Endothelial cell of umbilical vein (primary cell): ENCODE results near the gene DTX3L. TPM values are rescaled to one million over a fixed set of nuclear protein-coding genes. Genes with fewer than 3 reads are reported as not detected.

ENCODE experiments used
- BruUV-seq: library from RNA; stranded (reverse); fragments of 400-500 nt; replicated peaks from 2 replicates; lab custom pipeline; 2021; lab: Mats Ljungman, UMichigan
- CTCF ChIA-PET: fragments of 300-600, 350-600 bp; sonication (Branson Sonifier 250); formaldehyde crosslinking; loops from one replicate; lab custom pipeline; 2021; ENCODE audit warnings: antibody characterized with exemption, inconsistent platforms; lab: Charles Lee
- POLR2A ChIA-PET: fragments of 300-600, 350-600 bp; sonication (Branson Sonifier 250); formaldehyde crosslinking; loops from one replicate; lab custom pipeline; 2021; ENCODE audit warnings: antibody characterized with exemption, inconsistent platforms; lab: Charles Lee
- DNase-seq: peaks from one replicate; pipeline ENCODE4 v3.0.0-alpha.2; 2011; ENCODE audit warnings: low read depth, low spot score
- FAIRE-seq: peaks from 2 replicates; lab custom pipeline; 2011; peaks lifted over from hg19 to GRCh38; lab: Jason Lieb, UNC
- H2AFZ ChIP-seq: 2 replicates; pipeline ENCODE4 v1.6.0; 2012; ENCODE audit warnings: low read depth, low read length, control low read depth, inconsistent platforms
- H3K27ac ChIP-seq: 2 replicates; pipeline ENCODE4 v1.5.1; 2011; ENCODE audit warnings: low read depth, mild to moderate bottlenecking, control low read depth, low read length, moderate library complexity; ENCODE audit not compliant: insufficient read depth
- H3K27me3 ChIP-seq, 2 experiments: 2 replicates each; pipeline versions ENCODE4 v1.6.0 to v1.6.1; 2011; ENCODE audit warnings: low read length in 2 of 2, mixed read lengths in 1 of 2; ENCODE audit not compliant: control insufficient read depth in 2 of 2, insufficient read depth in 2 of 2
- H3K36me3 ChIP-seq, 2 experiments: 2 replicates in 1 of 2; 3 replicates in 1 of 2; pipeline ENCODE4 v1.5.1; 2011; ENCODE audit warnings: low read length in 2 of 2, mild to moderate bottlenecking in 1 of 2, moderate library complexity in 1 of 2; ENCODE audit not compliant: control insufficient read depth in 2 of 2, insufficient read depth in 2 of 2; ENCODE audit errors: extremely low read depth in 1 of 2
- H3K4me1 ChIP-seq: 3 replicates; pipeline ENCODE4 v1.5.1; 2011; ENCODE audit warnings: mild to moderate bottlenecking, low read length; ENCODE audit not compliant: control insufficient read depth, insufficient read depth; ENCODE audit errors: extremely low read depth
- H3K4me2 ChIP-seq: 2 replicates; pipeline ENCODE4 v1.6.1; 2011; ENCODE audit warnings: low read length, control low read depth, mixed read lengths; ENCODE audit not compliant: insufficient read depth
- H3K4me3 ChIP-seq, 3 experiments: fragments of 200-600 bp in 1 of 3; sonication (generic), shearing (Covaris generic) in 1 of 3; replicated peaks in 1 of 3; 2 replicates each; pipeline ENCODE4 v1.5.1; 2011 to 2016; ENCODE audit warnings: control low read depth in 3 of 3, low read length in 3 of 3, mild to moderate bottlenecking in 2 of 3, inconsistent platforms in 1 of 3, low read depth in 1 of 3, moderate library complexity in 1 of 3; ENCODE audit not compliant: insufficient read depth in 1 of 3
- H3K79me2 ChIP-seq: 2 replicates; pipeline ENCODE4 v1.6.0; 2012; ENCODE audit warnings: low read length, inconsistent platforms; ENCODE audit not compliant: control insufficient read depth, insufficient read depth
- H3K9ac ChIP-seq: replicated peaks from 2 replicates; pipeline ENCODE3; 2011; ENCODE audit warnings: low read length, control low read depth; ENCODE audit not compliant: insufficient read depth; ENCODE audit errors: extremely low read depth
- H3K9me1 ChIP-seq: replicated peaks from 3 replicates; pipeline ENCODE4 v1.6.0; 2011; ENCODE audit warnings: mild to moderate bottlenecking, low read length; ENCODE audit not compliant: control insufficient read depth, insufficient read depth; ENCODE audit errors: extremely low read depth
- H3K9me3 ChIP-seq: replicated peaks from 2 replicates; pipeline ENCODE4 v1.5.1; 2012; ENCODE audit warnings: low read length, inconsistent platforms; ENCODE audit not compliant: control insufficient read depth, insufficient read depth
- H4K20me1 ChIP-seq: replicated peaks from 2 replicates; pipeline ENCODE3; 2011; ENCODE audit warnings: mild to moderate bottlenecking, low read length; ENCODE audit not compliant: control insufficient read depth, insufficient read depth; ENCODE audit errors: extremely low read depth
- CTCF ChIP-seq, 2 donors: IDR thresholded peaks; 1 replicate in 1 of 2; 2 replicates in 1 of 2; pipeline ENCODE4 v1.5.1; 2011; ENCODE audit warnings: low read length in 2 of 2, mild to moderate bottlenecking in 2 of 2, moderate library complexity in 2 of 2, control low read depth in 1 of 2, inconsistent platforms in 1 of 2, low read depth in 1 of 2; ENCODE audit not compliant: insufficient read depth in 1 of 2; ENCODE audit errors: extremely low read depth in 1 of 2
- EZH2 ChIP-seq: IDR thresholded peaks from 2 replicates; pipeline ENCODE4 v1.6.1; 2012; ENCODE audit warnings: borderline replicate concordance, low read depth, mild to moderate bottlenecking, moderate library complexity, low read length, inconsistent platforms; ENCODE audit not compliant: severe bottlenecking
- FOS ChIP-seq: IDR thresholded peaks from 2 replicates; pipeline ENCODE4 v1.6.1; 2011; ENCODE audit warnings: mild to moderate bottlenecking, low read length, moderate library complexity, borderline replicate concordance; ENCODE audit not compliant: insufficient read depth
- GATA2 ChIP-seq: IDR thresholded peaks from 2 replicates; pipeline ENCODE4 v1.7.0; 2011; ENCODE audit warnings: low read depth, mild to moderate bottlenecking, moderate library complexity, mixed read lengths, low read length; ENCODE audit not compliant: insufficient read length, insufficient read depth
- JUN ChIP-seq: IDR thresholded peaks from 2 replicates; pipeline ENCODE4 v1.6.1; 2011; ENCODE audit warnings: borderline replicate concordance, low read depth; ENCODE audit not compliant: insufficient read length, insufficient read depth
- MAX ChIP-seq: IDR thresholded peaks from 2 replicates; pipeline ENCODE4 v1.6.1; 2011; ENCODE audit not compliant: insufficient read depth, insufficient read length
- MYC ChIP-seq: IDR thresholded peaks from one replicate; pipeline ENCODE4 v1.6.1; 2011; ENCODE audit warnings: mild to moderate bottlenecking, low read depth, low read length
- POLR2A ChIP-seq: IDR thresholded peaks from 2 replicates; pipeline ENCODE4 v1.6.1; 2012; ENCODE audit warnings: low read depth, mild to moderate bottlenecking, control low read depth, low read length
- POLR2AphosphoS5 ChIP-seq: IDR thresholded peaks from 2 replicates; pipeline ENCODE4 v1.6.1; 2012; ENCODE audit warnings: low read depth, mild to moderate bottlenecking, control low read depth, low read length, moderate library complexity; ENCODE audit not compliant: insufficient read depth
- dilution Hi-C: fragments of 300-500 bp; cut with MboI; formaldehyde crosslinking; loops from one replicate; pipeline ENCODE4 v1.15.0; 2019; ENCODE audit warnings: low sequenced_read_pairs; ENCODE audit not compliant: extremely low pct_ligation_motif_present
- intact Hi-C: fragments of 100-400 bp; cut with micrococcal nuclease; formaldehyde crosslinking; loops from one replicate; pipeline ENCODE4 v1.10.0; 2022
- polyA plus RNA-seq, 4 experiments: library from polyadenylated mRNA; depleted of rRNA in 3 of 4; stranded (reverse) in 3 of 4; unstranded in 1 of 4; fragments of >200 nt; gene quantifications; 2 replicates each; pipeline versions ENCODE4 v1.2.1 to v1.2.3, GENCODE V29; 2011 to 2012; ENCODE audit warnings: missing spikeins in 1 of 4
- total RNA-seq: library from RNA; stranded (reverse); gene quantifications from 2 replicates; pipeline ENCODE4 v1.2.3, GENCODE V29; 2021

DTX3L gene
- total and polyA plus RNA-seq, 2 donors (not counting 3 experiments of a cell fraction or from before 2014, with no cell fraction given), result 3.2 to 20.5 TPM

DNA sequence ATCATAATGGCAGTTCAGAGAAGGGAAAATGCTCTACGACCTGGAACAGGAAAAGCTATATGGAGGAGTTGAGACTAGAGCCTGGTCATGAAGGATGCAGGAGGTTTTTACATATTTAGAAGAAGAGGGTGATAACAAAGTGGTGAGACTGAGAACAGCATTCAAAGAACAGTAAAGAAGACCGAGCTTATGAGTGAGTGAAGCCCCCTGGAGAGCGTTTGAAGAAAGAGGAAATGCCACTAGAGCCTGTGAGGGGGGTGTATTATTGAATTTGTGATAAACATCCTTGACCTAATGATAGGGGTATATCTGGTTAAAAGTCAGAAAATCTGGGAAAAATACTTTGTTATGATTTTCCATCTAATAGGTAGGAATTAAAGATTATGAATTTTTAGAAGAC lies 4.2 kb upstream of the DTX3L start:
- H3K4me3 ChIP-seq, result no peak overlapping the region
- no peaks in the 10 kb centered on the region for H3K9me3 ChIP-seq
- dilution Hi-C loops, result no loop called here
- TF ChIP-seq POLR2AphosphoS5, result no peak
- no peak overlapping the region for H3K27ac ChIP-seq
- H3K4me1 ChIP-seq, result peaks cover 8% of the 10 kb centered on the region
- H3K4me2 ChIP-seq, result no peak overlapping the region
- ChIA-PET CTCF (interaction anchor here (0.6 to 8.8 kb wide), 4 partner anchors 11 to 167 kb away, joined by 3 to 129 read pairs (median 4); partner anchors contain the start of gene PARP14), POLR2A (no interaction called here)
- no peaks in the 10 kb centered on the region for H3K9me1 ChIP-seq
- H4K20me1 ChIP-seq, result no peaks in the 10 kb centered on the region
- DNase-seq (no peak), FAIRE-seq (no peak)
- H3K9ac ChIP-seq, result no peak overlapping the region
- peaks cover 0 to 2% of the 10 kb centered on the region in 2 experiments for H3K36me3 ChIP-seq
- H3K27me3 ChIP-seq, result no peaks in the 10 kb centered on the region
- no peak overlapping the region for H2AFZ ChIP-seq
- intact Hi-C loops, result loop anchor here (1.0 to 5.0 kb wide), 4 partner anchors 101 to 468 kb away; no protein-coding TSS in a partner anchor
- BruUV-seq, result no TSS peak
- no peaks in the 10 kb centered on the region for H3K79me2 ChIP-seq

DNA sequence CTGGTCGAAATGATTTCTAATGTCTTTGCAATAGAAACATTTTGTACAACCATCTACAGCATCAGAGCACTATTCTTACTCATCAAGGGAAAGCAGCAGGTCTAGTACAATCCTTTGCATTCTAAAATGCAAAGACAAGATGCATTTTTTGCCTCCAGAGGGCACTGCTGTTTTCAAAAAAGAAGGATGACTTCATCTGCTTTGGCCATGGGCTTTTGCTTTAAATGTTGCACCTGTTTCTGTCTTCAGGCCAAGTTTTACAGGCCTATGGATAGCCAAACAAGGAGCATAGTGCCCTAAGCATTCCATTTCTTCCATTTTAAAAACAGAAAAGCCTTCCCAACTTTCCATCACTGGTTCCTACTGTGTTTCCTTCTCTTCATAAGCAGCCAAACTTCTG lies 3.5 kb upstream of the DTX3L start:
- H3K27ac ChIP-seq, result no peak overlapping the region
- DNase-seq (peak; percentile 64), FAIRE-seq (peak; percentile 75)
- POLR2A ChIA-PET, result no interaction called here
- CTCF ChIA-PET, result interaction anchor here (8.8 kb wide), 1 partner anchor 118 kb away, joined by 129 read pairs; the partner anchor contains the start of gene PARP14
- H3K79me2 ChIP-seq, result no peaks in the 10 kb centered on the region
- H3K4me3 ChIP-seq, result no peak overlapping the region
- no peaks in the 10 kb centered on the region for H3K9me1 ChIP-seq
- dilution Hi-C loops (no loop called here), intact Hi-C loops (loop anchor here (1.0 to 5.0 kb wide), 3 partner anchors 119 to 468 kb away; no protein-coding TSS in a partner anchor)
- no peak overlapping the region for H2AFZ ChIP-seq
- H3K4me1 ChIP-seq, result peaks cover 8% of the 10 kb centered on the region
- TF ChIP-seq EZH2 (no peak), JUN (peak; percentile 16), POLR2AphosphoS5 (no peak), POLR2A (no peak), CTCF (IDR thresholded peaks at IDR 0.05; ENCODE audit: extremely low read depth in 1 of 2, insufficient read depth in 1 of 2, low read depth in 1 of 2, low read length in 2 of 2) (peak; percentile 51 to 60), FOS (no peak), GATA2 (no peak), MYC (no peak), MAX (no peak)
- no peaks in the 10 kb centered on the region for H3K27me3 ChIP-seq
- H3K4me2 ChIP-seq, result no peak overlapping the region
- H3K9me3 ChIP-seq, result no peaks in the 10 kb centered on the region
- H4K20me1 ChIP-seq, result no peaks in the 10 kb centered on the region
- no peaks in the 10 kb centered on the region for H3K36me3 ChIP-seq
- H3K9ac ChIP-seq, result no peak overlapping the region
- no TSS peak for BruUV-seq
